ENCODE results near the gene MYO9A.

- TF ChIP-seq, protein P1, sequence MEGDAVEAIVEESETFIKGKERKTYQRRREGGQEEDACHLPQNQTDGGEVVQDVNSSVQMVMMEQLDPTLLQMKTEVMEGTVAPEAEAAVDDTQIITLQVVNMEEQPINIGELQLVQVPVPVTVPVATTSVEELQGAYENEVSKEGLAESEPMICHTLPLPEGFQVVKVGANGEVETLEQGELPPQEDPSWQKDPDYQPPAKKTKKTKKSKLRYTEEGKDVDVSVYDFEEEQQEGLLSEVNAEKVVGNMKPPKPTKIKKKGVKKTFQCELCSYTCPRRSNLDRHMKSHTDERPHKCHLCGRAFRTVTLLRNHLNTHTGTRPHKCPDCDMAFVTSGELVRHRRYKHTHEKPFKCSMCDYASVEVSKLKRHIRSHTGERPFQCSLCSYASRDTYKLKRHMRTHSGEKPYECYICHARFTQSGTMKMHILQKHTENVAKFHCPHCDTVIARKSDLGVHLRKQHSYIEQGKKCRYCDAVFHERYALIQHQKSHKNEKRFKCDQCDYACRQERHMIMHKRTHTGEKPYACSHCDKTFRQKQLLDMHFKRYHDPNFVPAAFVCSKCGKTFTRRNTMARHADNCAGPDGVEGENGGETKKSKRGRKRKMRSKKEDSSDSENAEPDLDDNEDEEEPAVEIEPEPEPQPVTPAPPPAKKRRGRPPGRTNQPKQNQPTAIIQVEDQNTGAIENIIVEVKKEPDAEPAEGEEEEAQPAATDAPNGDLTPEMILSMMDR (IDR thresholded peaks at IDR 0.05): no peak
- no peak for TF ChIP-seq POLR2A (IDR thresholded peaks at IDR 0.05)
Measured at GRCh38 chr15:71957026-71957425, 160.9 kb downstream of the MYO9A start.
